H1 (cell line): ENCODE results near the gene DIPK1B. TPM values are rescaled to one million over a fixed set of nuclear protein-coding genes. Genes with fewer than 3 reads are reported as not detected.

Experiments
- CTCF ChIA-PET: fragments of 300-600 bp; sonication (Branson Sonifier 250); formaldehyde crosslinking; loops from one replicate; lab custom pipeline; 2021; ENCODE audit not compliant: partially characterized antibody; lab: Charles Lee
- POLR2A ChIA-PET: fragments of 300-600 bp; sonication (Branson Sonifier 250); formaldehyde crosslinking; loops from one replicate; lab custom pipeline; 2021; ENCODE audit warnings: inconsistent platforms; ENCODE audit not compliant: partially characterized antibody; lab: Charles Lee
- DNase-seq, 2 experiments: peaks; one replicate each; pipeline versions ENCODE4 v3.0.0 to v3.0.0-alpha.2; 2010 to 2022; ENCODE audit warnings: low spot score in 2 of 2, low read depth in 1 of 2, mixed read lengths in 1 of 2
- FAIRE-seq: peaks from 2 replicates; lab custom pipeline; 2011; peaks lifted over from hg19 to GRCh38; lab: Jason Lieb, UNC
- H2AFZ ChIP-seq: 2 replicates; pipeline ENCODE4 v1.8.1; 2012; ENCODE audit warnings: low read length, inconsistent platforms
- H2AK5ac ChIP-seq: 2 replicates; pipeline ENCODE4 v1.6.1; 2013; ENCODE audit warnings: low read depth, low read length
- H2BK120ac ChIP-seq: replicated peaks from 2 replicates; pipeline ENCODE3; 2013; ENCODE audit warnings: low read depth, low read length, inconsistent platforms
- H2BK12ac ChIP-seq: 2 replicates; pipeline ENCODE4 v1.6.1; 2013; ENCODE audit warnings: low read depth, low read length
- H2BK15ac ChIP-seq: 2 replicates; pipeline ENCODE4 v1.6.1; 2013; ENCODE audit warnings: low read length
- H2BK20ac ChIP-seq: 2 replicates; pipeline ENCODE4 v1.6.1; 2013; ENCODE audit warnings: low read length
- H2BK5ac ChIP-seq: 2 replicates; pipeline ENCODE4 v1.6.1; 2013; ENCODE audit warnings: low read depth, low read length
- H3K14ac ChIP-seq: 2 replicates; pipeline ENCODE4 v1.6.1; 2013; ENCODE audit warnings: inconsistent platforms; ENCODE audit not compliant: insufficient read length
- H3K18ac ChIP-seq: 2 replicates; pipeline ENCODE4 v1.6.1; 2013; ENCODE audit warnings: low read length; ENCODE audit errors: extremely low read depth
- H3K23ac ChIP-seq: 2 replicates; pipeline ENCODE4 v1.6.1; 2013; ENCODE audit warnings: inconsistent platforms; ENCODE audit not compliant: insufficient read length
- H3K23me2 ChIP-seq: 2 replicates; pipeline ENCODE4 v1.6.1; 2013; ENCODE audit warnings: low read depth, low read length
- H3K27ac ChIP-seq: 2 replicates; pipeline ENCODE4 v1.6.1; 2011; ENCODE audit warnings: low read depth, low read length, inconsistent platforms
- H3K27me3 ChIP-seq, 4 experiments: replicated peaks in 1 of 4; 1 replicate in 1 of 4; 2 replicates in 3 of 4; pipeline versions ENCODE4 v1.6.1 to v1.8.1; 2011 to 2013; ENCODE audit warnings: low read length in 3 of 4, mild to moderate bottlenecking in 3 of 4, inconsistent platforms in 2 of 4, mixed read lengths in 2 of 4, moderate library complexity in 1 of 4; ENCODE audit not compliant: control insufficient read depth in 3 of 4, insufficient read depth in 3 of 4; ENCODE audit errors: extremely low read depth in 1 of 4
- H3K36me3 ChIP-seq, 4 experiments: 2 replicates each; pipeline versions ENCODE4 v1.6.1 to v1.8.1; 2011 to 2013; ENCODE audit warnings: mild to moderate bottlenecking in 4 of 4, low read length in 3 of 4, moderate library complexity in 2 of 4, control low read depth in 1 of 4, inconsistent platforms in 1 of 4; ENCODE audit not compliant: insufficient read depth in 4 of 4, control insufficient read depth in 2 of 4
- H3K4ac ChIP-seq: replicated peaks from 2 replicates; pipeline ENCODE3; 2013; ENCODE audit warnings: low read length, low read depth, mixed read lengths, inconsistent platforms; ENCODE audit not compliant: insufficient read length
- H3K4me1 ChIP-seq, 4 experiments: replicated peaks in 1 of 4; 1 replicate in 1 of 4; 2 replicates in 3 of 4; pipeline versions ENCODE4 v1.6.1 to v1.8.1; 2011 to 2013; ENCODE audit warnings: low read length in 3 of 4, inconsistent platforms in 2 of 4, mixed read lengths in 1 of 4; ENCODE audit not compliant: insufficient read depth in 4 of 4, control insufficient read depth in 3 of 4
- H3K4me2 ChIP-seq, 2 experiments: 2 replicates each; pipeline versions ENCODE4 v1.6.1 to v1.8.1; 2011 to 2013; ENCODE audit warnings: low read depth in 2 of 2, low read length in 2 of 2, control low read depth in 1 of 2, inconsistent platforms in 1 of 2, mild to moderate bottlenecking in 1 of 2; ENCODE audit not compliant: insufficient read depth in 1 of 2
- H3K4me3 ChIP-seq, 4 experiments: fragments of 200-600, 300-600 bp in 1 of 4; sonication (generic), shearing (Covaris generic), sonication (Bioruptor Twin) in 1 of 4; 2 replicates each; pipeline versions ENCODE4 v1.5.1 to v1.8.1; 2011 to 2016; ENCODE audit warnings: low read length in 4 of 4, low read depth in 3 of 4, control low read depth in 2 of 4, inconsistent platforms in 2 of 4, mild to moderate bottlenecking in 2 of 4, mixed read lengths in 1 of 4, moderate library complexity in 1 of 4; ENCODE audit not compliant: insufficient read depth in 2 of 4; ENCODE audit errors: extremely low read depth in 1 of 4
- H3K56ac ChIP-seq: replicated peaks from 2 replicates; pipeline ENCODE3; 2013; ENCODE audit warnings: low read depth, mild to moderate bottlenecking, mixed read lengths, low read length, inconsistent platforms; ENCODE audit not compliant: insufficient read length
- H3K79me1 ChIP-seq: 2 replicates; pipeline ENCODE4 v1.6.1; 2013; ENCODE audit warnings: low read depth, low read length, control low read depth
- H3K79me2 ChIP-seq, 2 experiments: 2 replicates each; pipeline versions ENCODE4 v1.6.1 to v1.8.1; 2012 to 2013; ENCODE audit warnings: low read length in 2 of 2, mild to moderate bottlenecking in 2 of 2, inconsistent platforms in 1 of 2; ENCODE audit not compliant: insufficient read depth in 2 of 2, control insufficient read depth in 1 of 2
- H3K9ac ChIP-seq, 4 experiments: replicated peaks in 1 of 4; 1 replicate in 1 of 4; 2 replicates in 3 of 4; pipeline versions ENCODE4 v1.6.1 to v1.8.1; 2011 to 2013; ENCODE audit warnings: low read depth in 3 of 4, low read length in 3 of 4, control low read depth in 2 of 4, mild to moderate bottlenecking in 2 of 4, moderate library complexity in 2 of 4, inconsistent platforms in 1 of 4; ENCODE audit errors: extremely low read depth in 1 of 4
- H3K9me3 ChIP-seq, 2 experiments: 2 replicates each; pipeline versions ENCODE4 v1.6.1 to v1.8.1; 2012 to 2013; ENCODE audit warnings: mild to moderate bottlenecking in 2 of 2, moderate library complexity in 2 of 2, control low read depth in 1 of 2, inconsistent platforms in 1 of 2, low read depth in 1 of 2, low read length in 1 of 2, mixed read lengths in 1 of 2; ENCODE audit not compliant: insufficient read depth in 2 of 2
- H4K20me1 ChIP-seq, 2 experiments: replicated peaks in 1 of 2; 2 replicates each; pipeline versions ENCODE3 to v1.8.1; 2011 to 2013; ENCODE audit warnings: inconsistent platforms in 2 of 2, low read length in 2 of 2, mild to moderate bottlenecking in 1 of 2; ENCODE audit not compliant: insufficient read depth in 2 of 2, control insufficient read depth in 1 of 2
- H4K5ac ChIP-seq: 2 replicates; pipeline ENCODE4 v1.6.1; 2013; ENCODE audit warnings: low read length, low read depth, mixed read lengths, inconsistent platforms; ENCODE audit not compliant: insufficient read length
- H4K8ac ChIP-seq: 2 replicates; pipeline ENCODE4 v1.8.0; 2013; ENCODE audit warnings: mild to moderate bottlenecking, moderate library complexity, low read length, inconsistent platforms; ENCODE audit not compliant: insufficient read depth; ENCODE audit errors: extremely low read depth
- H4K91ac ChIP-seq: replicated peaks from 2 replicates; pipeline ENCODE3; 2013; ENCODE audit warnings: low read length, mixed read lengths, inconsistent platforms; ENCODE audit not compliant: insufficient read length
- BRCA1 ChIP-seq: IDR thresholded peaks from 2 replicates; pipeline ENCODE4 v1.6.1; 2012; ENCODE audit warnings: low read depth, low read length, improper control_type of control experiment
- CBX8 ChIP-seq: fragments of 300-800, 300-1000 bp; sonication (generic); IDR thresholded peaks from 2 replicates; pipeline ENCODE4 v1.7.1; 2016; ENCODE audit warnings: low read depth, low read length, borderline replicate concordance
- CHD1 ChIP-seq: IDR thresholded peaks from 2 replicates; pipeline ENCODE4 v1.6.1; 2012; ENCODE audit warnings: low read depth, low read length, improper control_type of control experiment
- CHD2 ChIP-seq: IDR thresholded peaks from 2 replicates; pipeline ENCODE4 v1.6.1; 2012; ENCODE audit warnings: low read length, improper control_type of control experiment
- FOSL1 ChIP-seq: IDR thresholded peaks from 2 replicates; pipeline ENCODE4 v1.6.1; 2011; ENCODE audit warnings: mild to moderate bottlenecking, low read depth, low read length, moderate library complexity; ENCODE audit not compliant: insufficient read depth
- GABPA ChIP-seq: IDR thresholded peaks from 2 replicates; pipeline ENCODE4 v1.6.1; 2011; ENCODE audit warnings: mild to moderate bottlenecking, low read length, moderate library complexity, borderline replicate concordance; ENCODE audit not compliant: insufficient read depth
- NRF1 ChIP-seq: IDR thresholded peaks from 2 replicates; pipeline ENCODE4 v1.6.1; 2011; ENCODE audit warnings: mild to moderate bottlenecking, low read depth, low read length, improper control_type of control experiment
- RXRA ChIP-seq: IDR thresholded peaks from 2 replicates; pipeline ENCODE4 v1.6.1; 2011; ENCODE audit warnings: low read depth, mild to moderate bottlenecking, low read length, moderate library complexity; ENCODE audit not compliant: insufficient read depth
- SAP30 ChIP-seq: fragments of 300-600 bp; sonication (generic); IDR thresholded peaks from 2 replicates; pipeline ENCODE4 v1.7.1; 2012; ENCODE audit warnings: low read length, moderate library complexity, mild to moderate bottlenecking, inconsistent platforms; ENCODE audit not compliant: insufficient read depth, insufficient replicate concordance
- SIRT6 ChIP-seq: IDR thresholded peaks from one replicate; pipeline ENCODE4 v1.7.1; 2012; ENCODE audit warnings: low read length, inconsistent platforms
- SP2 ChIP-seq: IDR thresholded peaks from 2 replicates; pipeline ENCODE4 v1.6.1; 2012; ENCODE audit warnings: mild to moderate bottlenecking, low read length, inconsistent platforms
- SRF ChIP-seq: IDR thresholded peaks from 2 replicates; pipeline ENCODE4 v1.6.1; 2011; ENCODE audit warnings: mild to moderate bottlenecking, low read depth, low read length, moderate library complexity
- TAF1 ChIP-seq: IDR thresholded peaks from 2 replicates; pipeline ENCODE4 v1.6.1; 2011; ENCODE audit warnings: mild to moderate bottlenecking, low read depth, low read length
- WGBS, 2 experiments: shearing (Covaris generic) in 1 of 2; methylation state at CpG; one replicate each; pipeline versions ENCODE4 v1.1.6 to v1.1.7; 2013 to 2015; ENCODE audit warnings: low lambda C conversion rate in 2 of 2, mixed read lengths in 2 of 2, inconsistent platforms in 1 of 2, low coverage in 1 of 2, missing lambda C conversion rate in 1 of 2; ENCODE audit not compliant: insufficient replicate concordance in 2 of 2, insufficient coverage in 1 of 2, insufficient read length in 1 of 2; ENCODE audit errors: extremely low coverage in 1 of 2, missing lambda C conversion rate in 1 of 2; 5-methylcytosine and 5-hydroxymethylcytosine counted together
- polyA plus RNA-seq, 7 experiments: library from polyadenylated mRNA; depleted of rRNA in 3 of 7; stranded (reverse) in 5 of 7; unstranded in 2 of 7; fragments of >200 nt in 5 of 7; fragments of 200-250 nt in 2 of 7; gene quantifications; 1 replicate in 5 of 7; 2 replicates in 1 of 7; 4 replicates in 1 of 7; pipeline versions ENCODE4 v1.2.1 to v1.2.3, GENCODE V29; 2011 to 2013; ENCODE audit warnings: missing spikeins in 2 of 7, mixed read lengths in 2 of 7
- total RNA-seq: library from RNA; stranded (reverse); fragmentation: NEBNext Ultra II Directional; extraction: Animal tissue kit (Norgen Biotek cat#: 25700); gene quantifications from 2 replicates; pipeline ENCODE4 v1.2.1, GENCODE V29; 2021
- TF ChIP-seq, protein P1 (sequence below): IDR thresholded peaks from 2 replicates; pipeline ENCODE4 v1.6.1; 2012; ENCODE audit warnings: inconsistent platforms

The DIPK1B gene
- total and polyA plus RNA-seq, 2 of the 8 experiments (the other 6 are each of a cell fraction or from before 2014, with no cell fraction given), result 32.3 to 64.8 TPM

DNA sequence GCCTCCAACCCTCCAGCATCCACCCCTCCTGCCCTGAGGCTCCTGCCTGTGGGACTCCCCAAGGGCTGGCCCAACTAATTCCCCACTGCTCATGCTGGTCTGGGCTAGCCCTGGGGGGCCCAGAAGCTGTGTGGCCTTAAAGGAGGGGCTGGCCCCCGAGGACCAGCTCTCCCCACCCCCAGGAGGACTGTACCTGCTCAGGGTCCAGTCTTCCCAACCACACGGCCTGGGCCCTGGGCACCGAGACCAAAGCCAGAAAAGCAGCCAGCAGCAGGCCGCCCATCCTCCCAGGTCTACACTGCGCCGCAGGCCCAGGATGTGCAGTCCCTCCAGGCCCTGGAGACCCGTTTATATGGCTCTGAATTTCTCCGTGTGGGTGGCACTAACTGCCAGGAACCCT is 35.8 kb downstream of the DIPK1B start, which contains the start of gene LCN6:
TSS of gene LCN6 (minus strand) at position 325 of the 400 bp plus-strand sequence. CDS start at position 283, 42 bp downstream.
- H4K91ac ChIP-seq, result peak within 1 kb of the TSS; percentile 54
- H2BK120ac ChIP-seq, result no peak within 1 kb of the TSS
- H3K23ac ChIP-seq, result no peak within 1 kb of the TSS
- H3K14ac ChIP-seq, result no peak within 1 kb of the TSS
- H2BK15ac ChIP-seq, result no peak within 1 kb of the TSS; the same call in 1 of the 2 replicates
- no peaks in the 10 kb centered on the region; the same call in 1 of the 2 replicates for H3K23me2 ChIP-seq
- no peak within 1 kb of the TSS for H3K27ac ChIP-seq
- H3K9me3 ChIP-seq, result peaks cover 3 to 6% of the 10 kb centered on the region in 2 experiments; a peak in 1 of 4 replicates
- H2BK20ac ChIP-seq, result no peak within 1 kb of the TSS
- no peak within 1 kb of the TSS for H3K4me3 ChIP-seq
- H3K4me1 ChIP-seq, result peaks cover 0 to 3% (median under 1%) of the 10 kb centered on the region in 4 experiments; a peak in 2 of 7 replicates
- H2AK5ac ChIP-seq, result no peak within 1 kb of the TSS
- 0 out of 2 replicates have a peak within 1 kb of the TSS, but pooled peaks have one; percentile 17 for H2BK12ac ChIP-seq
- no peak within 1 kb of the TSS for H3K56ac ChIP-seq
- no peak within 1 kb of the TSS for H2AFZ ChIP-seq
- H3K79me1 ChIP-seq, result no peaks in the 10 kb centered on the region
- H4K20me1 ChIP-seq, result no peaks in the 10 kb centered on the region
- 0 out of 2 replicates have a peak within 1 kb of the TSS, but pooled peaks have one; percentile 3 for H4K8ac ChIP-seq
- CTCF ChIA-PET, result interaction anchor here (1.7 to 2.7 kb wide), 3 partner anchors 10 to 77 kb away, joined by 4 to 9 read pairs (median 5); partner anchors contain the start of gene LCN8
- DNase-seq, result no peak
- H3K4ac ChIP-seq, result no peak within 1 kb of the TSS
- H2BK5ac ChIP-seq, result no peak within 1 kb of the TSS
- H3K27me3 ChIP-seq, result no peaks in the 10 kb centered on the region
- H3K18ac ChIP-seq, result no peak within 1 kb of the TSS
- H3K4me2 ChIP-seq, result no peak within 1 kb of the TSS
- no peaks in the 10 kb centered on the region for H3K79me2 ChIP-seq
- H3K9ac ChIP-seq, result no peak within 1 kb of the TSS
- H4K5ac ChIP-seq, result no peak within 1 kb of the TSS
- FAIRE-seq, result no peak
- no peaks in the 10 kb centered on the region for H3K36me3 ChIP-seq
- POLR2A ChIA-PET, result interaction anchor here (11.7 kb wide), 1 partner anchor 18 kb away, joined by 137 read pairs; no protein-coding TSS in a partner anchor
- WGBS, 2 experiments, result 85% methylated on average over 8 of the region's 8 CpGs; no CpG with 5 or more reads in 1 of the 2 experiments
- TF ChIP-seq GABPA, result no peak
- TF ChIP-seq CBX8, result no peak
- TF ChIP-seq, protein P1, sequence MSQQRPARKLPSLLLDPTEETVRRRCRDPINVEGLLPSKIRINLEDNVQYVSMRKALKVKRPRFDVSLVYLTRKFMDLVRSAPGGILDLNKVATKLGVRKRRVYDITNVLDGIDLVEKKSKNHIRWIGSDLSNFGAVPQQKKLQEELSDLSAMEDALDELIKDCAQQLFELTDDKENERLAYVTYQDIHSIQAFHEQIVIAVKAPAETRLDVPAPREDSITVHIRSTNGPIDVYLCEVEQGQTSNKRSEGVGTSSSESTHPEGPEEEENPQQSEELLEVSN, result no peak
- TF ChIP-seq SAP30, result no peak
- no peak for TF ChIP-seq SP2
- no peak for TF ChIP-seq SIRT6
- no peak for TF ChIP-seq RXRA
- no peak for TF ChIP-seq NRF1
- no peak for TF ChIP-seq FOSL1
- TF ChIP-seq CHD2, result no peak
- TF ChIP-seq SRF, result no peak
- no peak for TF ChIP-seq CHD1
- TF ChIP-seq BRCA1, result no peak
- TF ChIP-seq TAF1, result no peak
